ENCODE measurements around the gene DHCR7. TPM values are rescaled to one million over a fixed set of nuclear protein-coding genes. Genes with fewer than 3 reads are reported as not detected.

DHCR7 gene
- polyA plus RNA-seq, 1 of the 3 experiments (the other 2 are of a cell fraction) = 21.4 TPM

DNA sequence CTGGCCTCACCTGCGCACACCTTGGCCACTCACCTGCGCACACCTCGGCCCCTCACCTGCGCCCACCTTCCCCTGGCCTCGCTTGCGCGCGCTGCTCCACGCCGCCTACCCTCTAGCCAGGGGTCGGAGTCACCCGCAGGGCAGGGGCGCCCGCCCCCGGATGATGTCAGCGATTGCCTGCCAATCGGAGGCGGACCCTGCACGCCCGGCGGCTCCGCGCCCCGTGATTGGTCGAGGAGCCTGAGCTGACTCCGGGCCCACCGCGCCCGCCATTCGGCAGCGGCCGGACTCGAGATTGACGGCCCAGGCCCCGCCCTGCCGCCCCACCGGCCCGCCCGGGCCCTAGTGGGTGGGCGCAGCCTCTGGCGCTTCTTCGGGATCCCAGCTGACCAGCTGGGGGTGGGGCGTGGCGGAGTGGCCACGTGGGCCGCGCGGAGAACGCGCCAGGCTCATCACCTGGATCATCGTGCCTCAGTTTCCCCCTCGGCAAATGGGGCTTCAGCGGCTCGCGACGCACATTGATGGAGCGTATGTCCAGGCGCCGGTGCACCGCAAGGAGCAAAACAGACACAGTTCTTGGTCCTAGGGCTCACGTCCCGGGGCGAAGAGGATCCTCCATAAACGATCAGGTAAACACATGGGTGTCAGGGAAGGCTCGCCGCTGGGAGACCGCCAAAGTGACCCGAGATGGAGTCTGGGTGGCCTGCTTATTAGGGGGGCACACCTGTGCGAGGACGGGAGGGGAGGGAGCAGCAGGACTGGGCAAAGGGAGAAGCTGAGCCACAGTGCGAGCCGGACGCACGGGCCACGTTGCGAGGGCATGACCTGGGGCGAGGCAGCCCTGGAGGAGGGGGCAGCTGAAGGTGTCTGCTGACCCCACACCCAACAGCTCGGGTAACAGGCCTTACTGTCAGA is at the start of gene DHCR7 (continued):
- TF ChIP-seq, protein P1, sequence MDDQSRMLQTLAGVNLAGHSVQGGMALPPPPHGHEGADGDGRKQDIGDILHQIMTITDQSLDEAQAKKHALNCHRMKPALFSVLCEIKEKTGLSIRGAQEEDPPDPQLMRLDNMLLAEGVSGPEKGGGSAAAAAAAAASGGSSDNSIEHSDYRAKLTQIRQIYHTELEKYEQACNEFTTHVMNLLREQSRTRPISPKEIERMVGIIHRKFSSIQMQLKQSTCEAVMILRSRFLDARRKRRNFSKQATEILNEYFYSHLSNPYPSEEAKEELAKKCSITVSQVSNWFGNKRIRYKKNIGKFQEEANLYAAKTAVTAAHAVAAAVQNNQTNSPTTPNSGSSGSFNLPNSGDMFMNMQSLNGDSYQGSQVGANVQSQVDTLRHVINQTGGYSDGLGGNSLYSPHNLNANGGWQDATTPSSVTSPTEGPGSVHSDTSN (IDR thresholded peaks at IDR 0.05) = peak; percentile 98
- TF ChIP-seq RFX5 (IDR thresholded peaks at IDR 0.05; ENCODE audit: low read length) = peak; percentile 62
- no peak for TF ChIP-seq JUND (IDR thresholded peaks at IDR 0.05)
- TF ChIP-seq POLR2AphosphoS5 (IDR thresholded peaks at IDR 0.05; ENCODE audit: low read depth, low read length) = no peak
- no peak for TF ChIP-seq TAF1 (IDR thresholded peaks at IDR 0.05; ENCODE audit: borderline replicate concordance, low read depth, low read length)
- TF ChIP-seq EZH2phosphoT487 (IDR thresholded peaks at IDR 0.05; ENCODE audit: borderline replicate concordance, low read depth) = no peak
- no peak for TF ChIP-seq RCOR1 (IDR thresholded peaks at IDR 0.05; ENCODE audit: low read length)
- TF ChIP-seq, protein P2, sequence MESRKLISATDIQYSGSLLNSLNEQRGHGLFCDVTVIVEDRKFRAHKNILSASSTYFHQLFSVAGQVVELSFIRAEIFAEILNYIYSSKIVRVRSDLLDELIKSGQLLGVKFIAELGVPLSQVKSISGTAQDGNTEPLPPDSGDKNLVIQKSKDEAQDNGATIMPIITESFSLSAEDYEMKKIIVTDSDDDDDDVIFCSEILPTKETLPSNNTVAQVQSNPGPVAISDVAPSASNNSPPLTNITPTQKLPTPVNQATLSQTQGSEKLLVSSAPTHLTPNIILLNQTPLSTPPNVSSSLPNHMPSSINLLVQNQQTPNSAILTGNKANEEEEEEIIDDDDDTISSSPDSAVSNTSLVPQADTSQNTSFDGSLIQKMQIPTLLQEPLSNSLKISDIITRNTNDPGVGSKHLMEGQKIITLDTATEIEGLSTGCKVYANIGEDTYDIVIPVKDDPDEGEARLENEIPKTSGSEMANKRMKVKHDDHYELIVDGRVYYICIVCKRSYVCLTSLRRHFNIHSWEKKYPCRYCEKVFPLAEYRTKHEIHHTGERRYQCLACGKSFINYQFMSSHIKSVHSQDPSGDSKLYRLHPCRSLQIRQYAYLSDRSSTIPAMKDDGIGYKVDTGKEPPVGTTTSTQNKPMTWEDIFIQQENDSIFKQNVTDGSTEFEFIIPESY (IDR thresholded peaks at IDR 0.05; ENCODE audit: borderline replicate concordance, low read depth) = no peak
- TF ChIP-seq NRF1 (IDR thresholded peaks at IDR 0.05; ENCODE audit: low read depth, low read length) = peak; percentile 3; the same call in 1 of the 2 replicates
- no peak for TF ChIP-seq GABPA (IDR thresholded peaks at IDR 0.05; ENCODE audit: low read depth)
- TF ChIP-seq RAD21 (IDR thresholded peaks at IDR 0.05; ENCODE audit: low read length) = no peak
- TF ChIP-seq, protein P3, sequence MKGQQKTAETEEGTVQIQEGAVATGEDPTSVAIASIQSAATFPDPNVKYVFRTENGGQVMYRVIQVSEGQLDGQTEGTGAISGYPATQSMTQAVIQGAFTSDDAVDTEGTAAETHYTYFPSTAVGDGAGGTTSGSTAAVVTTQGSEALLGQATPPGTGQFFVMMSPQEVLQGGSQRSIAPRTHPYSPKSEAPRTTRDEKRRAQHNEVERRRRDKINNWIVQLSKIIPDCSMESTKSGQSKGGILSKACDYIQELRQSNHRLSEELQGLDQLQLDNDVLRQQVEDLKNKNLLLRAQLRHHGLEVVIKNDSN (IDR thresholded peaks at IDR 0.05; ENCODE audit: borderline replicate concordance, low read depth) = peak; percentile 85
- TF ChIP-seq RXRA (IDR thresholded peaks at IDR 0.05; ENCODE audit: borderline replicate concordance, low read depth) = no peak

DNA sequence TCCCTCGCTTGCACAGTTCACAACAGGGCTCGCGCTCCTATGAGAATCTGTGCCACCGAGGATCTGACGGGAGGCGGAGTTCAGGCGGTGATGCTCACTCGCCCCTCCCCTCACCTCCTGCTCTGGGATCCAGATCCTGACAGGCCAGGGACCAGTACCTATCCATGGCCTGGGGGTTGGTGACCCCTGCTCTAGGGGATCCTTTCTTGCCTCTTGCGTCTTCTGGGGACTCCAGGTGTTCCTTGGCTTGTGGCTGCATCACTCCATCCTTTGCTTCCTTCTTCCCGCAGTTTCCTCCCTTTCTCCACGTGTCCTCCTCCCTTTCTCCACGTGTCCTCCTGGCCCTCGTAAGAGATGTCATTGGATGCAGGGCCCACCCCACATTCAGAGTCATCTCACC is 48.2 kb upstream of the DHCR7 start:
- CTCF ChIA-PET = no interaction called here
- no peak for DNase-seq
- Histone ChIP-seq H3K9me2 (no peaks in the 10 kb centered on the region), H3K4me1 (ENCODE audit: control insufficient read depth in 1 of 2, insufficient read depth in 2 of 2, low read depth in 1 of 2, low read length in 1 of 2) (peaks cover 0 to 26% of the 10 kb centered on the region in 2 experiments; a peak in 1 of 4 replicates), H2AFZ (ENCODE audit: low read depth) (no peak overlapping the region), H4K20me1 (ENCODE audit: insufficient read depth) (no peaks in the 10 kb centered on the region), H3K27me3 (ENCODE audit: insufficient read depth) (no peaks in the 10 kb centered on the region), H3K9ac (no peak overlapping the region), H3K9me3 (no peaks in the 10 kb centered on the region), H3K4me3 (ENCODE audit: low read depth in 2 of 2, low read length in 1 of 2) (no peak overlapping the region), H3K36me3 (replicated peaks in 1 of 2; ENCODE audit: control insufficient read depth in 1 of 2, insufficient read depth in 2 of 2, low read length in 1 of 2) (peaks cover 23 to 84% of the 10 kb centered on the region in 2 experiments), H3F3A (replicated peaks; ENCODE audit: insufficient read depth) (peaks cover 6% of the 10 kb centered on the region), H3K27ac (ENCODE audit: low read depth in 2 of 2, low read length in 1 of 2) (no peak overlapping the region), H3K79me2 (ENCODE audit: insufficient read depth) (no peaks in the 10 kb centered on the region), H3K4me2 (no peak overlapping the region)
- 96% methylated on average over 13 of the region's 13 CpGs for WGBS (ENCODE audit: low lambda C conversion rate)
- TF ChIP-seq TAF1 (IDR thresholded peaks at IDR 0.05; ENCODE audit: borderline replicate concordance, low read depth, low read length) (no peak), EP300 (IDR thresholded peaks at IDR 0.05; ENCODE audit: borderline replicate concordance in 1 of 2, low read depth in 1 of 2, low read length in 1 of 2) (no peak), JUND (IDR thresholded peaks at IDR 0.05) (no peak), FOXM1 (IDR thresholded peaks at IDR 0.05; ENCODE audit: low read depth) (no peak)
- TF ChIP-seq, protein P4, sequence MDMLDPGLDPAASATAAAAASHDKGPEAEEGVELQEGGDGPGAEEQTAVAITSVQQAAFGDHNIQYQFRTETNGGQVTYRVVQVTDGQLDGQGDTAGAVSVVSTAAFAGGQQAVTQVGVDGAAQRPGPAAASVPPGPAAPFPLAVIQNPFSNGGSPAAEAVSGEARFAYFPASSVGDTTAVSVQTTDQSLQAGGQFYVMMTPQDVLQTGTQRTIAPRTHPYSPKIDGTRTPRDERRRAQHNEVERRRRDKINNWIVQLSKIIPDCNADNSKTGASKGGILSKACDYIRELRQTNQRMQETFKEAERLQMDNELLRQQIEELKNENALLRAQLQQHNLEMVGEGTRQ (IDR thresholded peaks at IDR 0.05; ENCODE audit: borderline replicate concordance, low read depth, low read length) = no peak
- TF ChIP-seq, protein P5, sequence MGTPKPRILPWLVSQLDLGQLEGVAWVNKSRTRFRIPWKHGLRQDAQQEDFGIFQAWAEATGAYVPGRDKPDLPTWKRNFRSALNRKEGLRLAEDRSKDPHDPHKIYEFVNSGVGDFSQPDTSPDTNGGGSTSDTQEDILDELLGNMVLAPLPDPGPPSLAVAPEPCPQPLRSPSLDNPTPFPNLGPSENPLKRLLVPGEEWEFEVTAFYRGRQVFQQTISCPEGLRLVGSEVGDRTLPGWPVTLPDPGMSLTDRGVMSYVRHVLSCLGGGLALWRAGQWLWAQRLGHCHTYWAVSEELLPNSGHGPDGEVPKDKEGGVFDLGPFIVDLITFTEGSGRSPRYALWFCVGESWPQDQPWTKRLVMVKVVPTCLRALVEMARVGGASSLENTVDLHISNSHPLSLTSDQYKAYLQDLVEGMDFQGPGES (IDR thresholded peaks at IDR 0.05; ENCODE audit: low read depth, low read length) = no peak
- TF ChIP-seq, protein P1 (IDR thresholded peaks at IDR 0.05) = no peak
- POLR2A ChIA-PET = no interaction called here
